ENCODE measurements around the gene PCK1. TPM values are rescaled to one million over a fixed set of nuclear protein-coding genes. Genes with fewer than 3 reads are reported as not detected.

The PCK1 gene
- total RNA-seq, 1 donor from 2014 or later = 0.64 TPM

- no peak for ATAC-seq
These were observed 23.9 kb upstream of the PCK1 start for GRCh38 chr20:57536771-57537724.

- ATAC-seq = no peak
These were observed 23.1 kb upstream of the PCK1 start for GRCh38 chr20:57537822-57538221.

- ATAC-seq = no peak
These were observed 21.0 kb upstream of the PCK1 start for GRCh38 chr20:57539889-57540288.

- ATAC-seq = no peak
These were observed 19.9 kb upstream of the PCK1 start for GRCh38 chr20:57540890-57541580.

- no peak for ATAC-seq
These were observed 17.2 kb upstream of the PCK1 start for GRCh38 chr20:57543754-57544153.

GRCh38 chr20:57544838-57545564, 15.9 kb upstream of the PCK1 start:
- ATAC-seq = no peak

- ATAC-seq = no peak
These were observed 14.8 kb upstream of the PCK1 start for GRCh38 chr20:57545927-57546662.

- peak; percentile 96 for ATAC-seq
These were observed 13.8 kb upstream of the PCK1 start for GRCh38 chr20:57546956-57547649.

GRCh38 chr20:57548177-57549058, 12.5 kb upstream of the PCK1 start:
- ATAC-seq = no peak

- no peak for ATAC-seq
These were observed 8.4 kb upstream of the PCK1 start for GRCh38 chr20:57552471-57552870.

- ATAC-seq = no peak
These were observed 7.4 kb upstream of the PCK1 start for GRCh38 chr20:57553376-57554018.

- ATAC-seq = no peak
These were observed 5.3 kb upstream of the PCK1 start for GRCh38 chr20:57555457-57556184.

- ATAC-seq = no peak
These were observed 4.0 kb upstream of the PCK1 start for GRCh38 chr20:57556980-57557274.

GRCh38 chr20:57557926-57558613, 2.8 kb upstream of the PCK1 start:
- ATAC-seq = no peak

- no peak for ATAC-seq
These were observed 2.2 kb upstream of the PCK1 start for GRCh38 chr20:57558614-57559288.

- ATAC-seq = no peak
These were observed 1.6 kb upstream of the PCK1 start for GRCh38 chr20:57559289-57559634.

- ATAC-seq = no peak
These were observed 1.0 kb upstream of the PCK1 start for GRCh38 chr20:57559658-57560553.
